Stimulated activated CD8-positive, alpha-beta memory T cell treated with anti-CD3 and anti-CD28 coated beads, Interleukin-2, amount 100 ng/mL, for 1 hour (primary cell): ENCODE measurements around the gene SPPL2A.
"Not testable (repeated sequence)": the region's sequence is repeated elsewhere in the genome, so short reads cannot be mapped to it uniquely, and the experiment has no call there.

ENCODE experiments used
- DNase-seq, 2 donors: peaks; one replicate each; pipeline ENCODE4 v3.0.0-alpha.2; 2020; ENCODE audit warnings: low read depth in 2 of 2

SPPL2A gene

DNA sequence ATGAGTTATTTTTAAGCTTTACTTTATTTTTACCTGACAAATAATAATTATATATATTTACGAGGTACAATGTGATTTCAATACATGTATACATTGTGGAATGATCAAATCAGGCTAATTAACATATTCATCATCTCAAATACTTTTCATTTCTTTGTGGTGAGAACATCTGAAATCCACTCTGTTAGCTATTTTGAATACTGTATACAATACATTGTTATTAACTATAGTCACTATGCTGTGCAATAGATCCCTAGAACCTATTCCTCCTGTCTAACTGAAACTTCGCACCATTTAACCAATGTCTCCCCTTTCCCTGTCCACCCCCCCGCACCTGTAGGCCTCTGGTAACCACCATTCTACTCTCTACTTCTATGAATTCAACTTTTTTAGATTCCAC, 7.9 kb upstream of the SPPL2A start:
- DNase-seq: no peak

DNA sequence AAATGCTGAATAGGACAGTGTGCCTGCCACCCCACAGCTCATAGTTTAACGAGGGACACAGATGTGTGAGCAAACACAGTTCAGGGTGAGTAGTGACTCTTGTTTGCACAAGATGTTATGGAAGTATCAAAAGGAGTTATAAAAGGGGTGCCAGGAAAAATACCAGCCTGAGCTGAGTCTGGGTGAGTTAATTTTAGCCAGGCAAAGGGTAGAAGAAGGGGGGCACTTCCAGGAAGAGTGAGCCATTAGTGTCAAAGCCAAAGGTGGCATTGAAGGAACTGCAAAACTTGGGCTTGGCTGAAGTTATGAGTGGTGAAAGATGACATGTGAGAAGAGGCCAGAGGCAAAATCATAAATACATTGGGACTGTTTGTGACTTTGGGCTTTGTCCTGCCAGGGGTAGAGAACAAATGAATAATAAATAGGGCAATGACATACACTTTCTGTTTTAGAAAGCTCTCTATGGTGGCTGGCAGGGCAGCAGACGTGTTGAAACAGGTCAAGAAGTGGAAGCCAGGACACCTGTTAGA, 1.9 kb upstream of the SPPL2A start:
- no peak for DNase-seq

DNA sequence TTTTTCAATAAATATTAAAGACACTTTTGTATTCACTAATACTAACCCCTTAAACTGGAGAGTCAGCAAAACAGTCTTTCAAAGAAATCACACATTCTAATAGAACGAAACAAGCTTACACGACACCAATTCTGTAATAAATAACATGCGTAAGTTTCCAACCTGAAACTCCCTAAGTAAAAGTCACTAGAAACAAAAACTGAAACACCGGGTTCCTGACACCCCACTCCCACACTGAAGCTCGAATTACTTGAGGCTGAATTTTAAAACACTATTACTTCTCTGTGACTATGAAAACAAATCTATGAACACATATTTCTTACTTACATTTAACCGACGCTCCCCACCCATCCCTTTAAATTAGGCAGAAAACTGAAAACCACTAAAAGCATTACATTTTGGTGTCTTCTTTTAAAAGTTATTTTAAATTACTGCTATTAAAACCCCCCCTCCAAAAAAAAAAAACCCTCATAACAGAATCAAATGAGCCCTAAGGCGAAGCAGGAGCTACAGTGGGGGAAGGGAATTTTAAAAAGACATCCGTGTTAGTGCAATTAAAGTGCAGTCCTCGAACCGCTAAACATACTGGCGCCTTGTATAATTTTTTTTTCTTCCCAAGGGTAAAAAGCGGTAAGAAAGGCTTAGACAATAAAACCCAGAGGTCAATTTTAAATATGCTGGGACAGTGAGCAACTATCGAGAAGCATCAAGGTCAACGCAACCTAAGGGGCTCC, 878 bp downstream of the SPPL2A start:
- DNase-seq: no peak

DNA sequence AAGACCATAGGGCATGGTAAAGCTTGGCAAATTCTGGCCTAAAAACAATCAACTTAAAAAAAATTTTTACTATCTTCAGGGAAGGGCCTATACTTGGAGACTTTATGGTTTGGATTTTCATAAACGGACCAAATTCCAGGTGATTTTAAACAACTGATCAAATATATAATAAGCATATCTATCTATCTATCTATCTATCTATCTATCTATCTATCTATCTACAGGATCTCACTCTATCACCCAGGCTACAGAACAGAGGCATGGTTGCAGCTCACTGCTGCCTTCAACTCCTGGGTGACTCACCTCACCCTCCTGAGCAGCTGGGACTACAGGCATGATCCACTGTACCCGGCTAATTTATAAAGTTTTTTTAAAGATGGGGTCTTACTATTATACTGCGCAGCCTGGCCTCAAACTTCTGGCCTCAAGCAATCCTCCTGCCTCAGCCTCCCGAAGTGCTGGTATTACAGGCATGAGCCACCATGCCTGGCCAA, 6.7 kb downstream of the SPPL2A start:
- no peak for DNase-seq

DNA sequence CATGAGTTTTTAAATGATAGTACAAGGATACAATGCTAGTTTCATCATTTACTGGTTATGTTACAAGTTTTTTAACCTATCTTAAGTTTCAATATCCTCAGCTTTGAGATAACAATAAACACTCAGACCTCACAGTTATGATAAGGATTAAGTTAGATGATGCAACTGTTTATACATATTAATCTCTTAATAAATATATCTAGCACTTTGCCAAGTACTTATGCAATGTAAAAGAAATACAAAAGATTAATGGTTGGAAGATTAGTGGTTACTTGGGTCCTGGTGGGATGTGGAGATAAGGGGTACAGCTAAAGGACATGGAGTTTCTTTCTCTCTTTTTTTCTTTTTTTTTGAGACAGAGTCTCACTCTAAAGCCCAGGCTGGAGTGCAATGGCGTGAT, 12.0 kb downstream of the SPPL2A start:
- no peak for DNase-seq

DNA sequence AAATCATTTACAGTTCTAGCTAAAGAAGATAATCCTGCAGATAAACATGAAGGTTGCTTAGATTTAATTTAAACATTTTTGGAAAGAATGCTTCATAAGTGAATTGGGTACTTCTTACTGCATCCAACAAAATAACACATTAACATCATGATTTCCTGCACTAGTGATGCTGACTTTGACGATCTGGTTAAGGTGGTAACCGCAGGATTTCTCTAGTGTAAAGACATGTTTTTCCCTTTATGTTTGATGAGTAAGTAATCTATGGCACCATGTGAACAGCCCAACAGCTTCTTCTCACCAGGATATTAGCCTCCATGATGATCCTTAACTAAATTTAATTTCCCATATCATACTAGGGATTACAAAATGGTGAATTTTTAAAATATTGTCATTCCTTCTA, 14.1 kb downstream of the SPPL2A start:
- peak in 1 of 2 donors; percentile 22 for DNase-seq

DNA sequence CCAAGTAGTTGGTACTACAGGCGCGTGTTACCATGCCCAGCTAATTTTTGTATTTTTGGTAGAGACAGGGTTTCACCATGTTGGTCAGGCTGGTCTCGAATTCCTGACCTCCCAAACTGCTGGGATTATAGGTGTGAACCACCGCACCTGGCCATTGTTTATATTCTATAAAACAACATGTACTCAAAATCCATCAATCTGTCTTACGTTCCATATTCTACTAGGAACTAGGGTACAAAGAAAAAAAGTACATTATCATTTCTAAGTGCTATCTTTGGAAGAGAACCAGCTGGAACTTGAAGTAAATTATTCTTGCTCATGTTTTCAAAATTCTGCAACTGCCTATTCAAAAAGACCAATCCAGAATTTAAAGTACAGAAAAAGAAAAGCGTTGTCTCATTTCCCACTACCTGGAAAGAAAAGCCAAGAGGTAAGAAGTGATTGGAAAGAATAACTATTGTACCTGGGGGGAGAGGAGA, 15.2 kb downstream of the SPPL2A start:
- DNase-seq: no peak

DNA sequence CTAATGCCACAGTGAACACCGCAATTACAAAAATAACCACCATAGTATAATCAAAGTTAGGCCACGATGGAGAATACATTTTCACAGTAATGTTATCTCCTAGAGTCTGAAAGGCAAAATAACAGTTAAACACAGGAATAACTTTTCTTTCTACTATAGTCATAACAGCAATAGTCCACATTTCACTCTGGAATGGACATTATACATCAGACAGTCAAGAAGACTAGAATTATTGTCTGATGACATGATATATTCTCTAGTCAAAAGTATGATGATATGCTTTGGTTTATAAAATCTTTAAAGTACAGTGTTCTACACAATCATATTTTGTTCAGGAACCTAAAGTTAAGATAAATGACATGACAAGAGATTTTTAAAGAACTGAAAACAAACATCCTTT, 18.0 kb downstream of the SPPL2A start:
- DNase-seq: no peak

DNA sequence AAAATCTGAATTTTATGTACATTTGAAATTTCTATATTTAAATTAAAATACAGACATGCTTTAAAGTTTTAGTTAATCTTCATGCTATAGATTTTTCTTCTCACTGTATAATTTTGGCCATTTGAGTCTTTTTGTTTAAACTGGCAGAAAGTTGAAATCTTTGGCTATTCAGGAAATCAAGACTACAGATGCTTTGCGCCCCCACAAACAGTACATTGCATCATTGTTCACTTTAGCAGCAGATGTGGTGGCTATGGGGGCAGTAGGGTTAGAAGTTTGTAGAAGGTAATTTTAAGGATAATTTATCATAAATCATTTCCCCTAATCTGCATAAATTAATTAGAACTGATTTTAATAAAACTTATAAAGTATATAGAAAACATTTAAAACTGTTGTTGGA, 20.9 kb downstream of the SPPL2A start:
- DNase-seq: no peak

DNA sequence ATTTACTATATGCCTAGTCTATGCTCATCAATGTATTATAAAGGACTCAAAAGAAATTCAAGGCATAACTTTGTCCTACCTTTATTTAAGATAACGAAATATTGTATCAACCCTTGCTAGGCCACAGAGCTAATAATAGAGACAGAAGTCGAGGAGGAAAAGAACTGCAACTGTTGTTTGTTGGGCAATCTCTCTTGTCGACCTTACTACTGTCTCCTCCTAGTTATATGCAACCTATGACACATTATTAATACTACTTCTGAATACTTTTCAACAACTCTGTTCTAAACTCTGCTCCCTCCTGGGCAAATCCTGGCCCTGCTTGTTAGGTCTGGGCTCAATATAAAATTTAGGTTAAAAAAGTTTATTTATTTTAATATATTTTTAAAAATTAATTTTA, 24.6 kb downstream of the SPPL2A start:
- no peak for DNase-seq

DNA sequence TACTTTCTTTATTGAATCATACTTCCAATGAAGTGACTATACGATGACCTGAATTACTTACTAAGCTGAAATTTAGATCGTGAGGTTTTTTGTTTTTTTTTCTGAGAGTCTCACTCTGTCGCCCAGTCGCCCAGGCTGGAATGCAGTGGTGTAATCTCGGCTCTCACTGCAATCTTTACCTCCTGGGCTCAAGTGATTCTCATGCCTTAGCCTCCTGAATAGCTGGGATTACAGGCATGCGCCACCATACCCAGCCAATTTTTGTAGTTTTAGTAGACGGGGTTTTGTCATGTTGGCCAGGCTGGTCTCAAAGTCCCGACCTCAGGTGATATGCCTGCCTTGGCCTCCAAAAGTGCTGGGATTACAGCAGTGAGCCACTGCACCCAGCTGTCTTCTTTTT, 28.7 kb downstream of the SPPL2A start:
- no peak for DNase-seq

DNA sequence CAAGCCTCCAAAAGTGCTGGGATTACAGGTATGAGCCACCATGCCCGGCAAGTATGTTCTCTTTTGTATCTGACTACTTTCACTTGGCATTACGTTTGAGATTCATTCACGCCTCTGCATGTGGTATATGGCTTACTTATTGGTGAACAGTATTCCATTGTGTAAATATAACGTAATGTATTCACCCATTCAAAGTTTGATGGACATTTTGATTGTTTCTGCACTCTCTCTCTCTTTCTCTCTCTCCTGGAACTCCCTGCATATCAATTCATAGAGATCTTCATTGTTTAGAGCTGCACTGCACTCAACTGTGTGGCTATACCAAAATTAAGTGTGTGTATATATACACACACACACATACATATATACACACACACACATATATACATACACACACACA, 30.4 kb downstream of the SPPL2A start:
- no peak for DNase-seq

DNA sequence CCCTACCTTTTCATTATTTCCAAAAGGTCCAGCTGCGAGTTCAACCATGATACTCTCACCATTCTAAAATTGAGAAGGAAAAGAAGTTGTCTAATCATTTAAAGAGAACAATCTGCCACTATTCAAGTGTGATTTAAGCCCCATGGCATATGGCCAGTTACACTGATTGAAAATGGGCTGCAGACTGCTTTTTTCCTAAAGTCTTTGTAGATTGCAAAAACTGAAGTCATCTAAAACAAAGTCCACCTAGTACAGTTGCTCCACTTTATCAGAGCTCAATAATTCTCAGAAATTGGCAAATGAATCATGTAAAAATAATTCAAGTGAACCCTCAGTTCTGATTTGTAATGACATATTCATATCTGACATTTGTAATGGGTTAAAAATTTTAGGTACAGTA, 39.2 kb downstream of the SPPL2A start:
- no peak for DNase-seq

DNA sequence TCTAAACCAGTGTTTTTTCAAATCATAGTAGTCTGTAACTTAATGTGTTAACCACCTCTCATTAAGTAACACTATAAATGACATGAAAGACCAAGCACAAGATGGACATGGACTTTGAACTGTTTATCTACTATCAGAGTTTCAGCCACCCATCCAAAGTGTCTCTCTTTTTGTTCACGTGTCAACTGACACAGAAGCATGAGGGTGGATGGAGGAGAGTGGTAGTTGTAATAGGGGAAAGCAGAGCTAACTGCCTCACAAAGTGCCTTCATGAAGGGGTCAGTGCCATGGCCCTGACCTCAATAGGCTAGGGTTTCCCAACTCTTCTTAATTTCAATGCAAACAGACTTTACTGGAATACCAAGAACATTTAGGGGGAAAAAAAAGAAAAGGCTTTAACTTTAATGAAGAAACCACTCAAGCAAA, 46.8 kb downstream of the SPPL2A start:
- DNase-seq: no peak

DNA sequence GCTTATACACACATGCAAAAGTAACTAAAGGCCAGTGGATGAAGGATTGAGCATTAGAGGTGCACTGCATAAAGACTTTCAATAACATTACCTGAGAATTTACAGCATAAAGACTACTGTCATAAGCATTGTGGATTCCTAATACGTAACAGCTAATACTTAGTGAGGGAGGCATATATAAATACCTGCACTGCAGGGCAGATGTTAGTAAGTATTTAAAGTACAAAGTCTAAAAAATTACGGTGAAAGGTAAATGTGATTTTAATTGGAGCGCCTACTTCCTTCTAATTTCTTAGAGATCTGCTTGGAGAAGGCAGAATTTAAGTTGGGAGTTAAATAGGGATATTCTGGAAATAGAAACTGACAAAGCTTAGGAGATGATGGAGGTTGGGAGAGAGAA, 53.5 kb downstream of the SPPL2A start:
- no peak for DNase-seq

DNA sequence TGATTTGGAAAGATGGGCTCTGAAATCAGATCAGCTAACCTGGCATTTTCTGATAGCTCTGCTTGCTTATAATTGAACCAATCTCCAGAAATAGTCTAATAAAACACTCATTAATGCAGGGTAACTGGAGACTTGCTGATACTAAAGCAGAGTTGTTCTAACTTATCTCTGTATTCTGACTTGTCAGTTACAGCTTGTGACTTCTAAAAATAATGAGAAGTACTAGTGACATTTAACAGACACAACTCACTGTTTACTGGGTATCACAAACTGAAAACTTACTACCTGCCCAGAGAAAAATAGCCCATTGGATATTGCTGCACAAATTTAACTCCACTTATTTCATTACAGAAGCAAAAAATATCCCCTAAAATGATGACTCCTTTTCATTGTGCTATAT, 54.9 kb downstream of the SPPL2A start:
- no peak for DNase-seq

DNA sequence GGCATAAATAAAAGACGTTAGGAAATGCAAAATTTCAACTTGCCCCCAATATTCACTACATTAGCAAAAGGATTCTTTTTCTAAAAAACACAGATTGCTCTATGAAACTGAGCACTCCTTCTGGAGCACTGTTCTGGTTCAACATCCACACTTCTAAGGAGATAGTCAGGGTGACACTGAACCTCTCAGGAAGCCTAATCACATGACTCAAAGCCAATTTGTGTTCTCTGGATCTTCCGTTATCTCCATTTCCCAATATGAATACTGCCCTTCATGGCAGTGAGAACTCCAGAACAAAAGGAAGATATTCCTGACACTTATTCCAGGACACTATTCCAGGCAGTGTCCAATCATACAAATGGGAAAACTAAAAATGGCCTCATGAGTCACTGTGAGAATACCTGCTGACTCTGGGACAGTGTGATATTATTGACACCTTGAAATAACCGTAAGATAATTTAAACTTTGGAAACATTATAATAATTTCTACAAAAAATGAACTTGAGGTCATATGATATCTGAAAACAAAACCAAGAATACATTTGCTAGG, 57.6 kb downstream of the SPPL2A start:
- no peak for DNase-seq

DNA sequence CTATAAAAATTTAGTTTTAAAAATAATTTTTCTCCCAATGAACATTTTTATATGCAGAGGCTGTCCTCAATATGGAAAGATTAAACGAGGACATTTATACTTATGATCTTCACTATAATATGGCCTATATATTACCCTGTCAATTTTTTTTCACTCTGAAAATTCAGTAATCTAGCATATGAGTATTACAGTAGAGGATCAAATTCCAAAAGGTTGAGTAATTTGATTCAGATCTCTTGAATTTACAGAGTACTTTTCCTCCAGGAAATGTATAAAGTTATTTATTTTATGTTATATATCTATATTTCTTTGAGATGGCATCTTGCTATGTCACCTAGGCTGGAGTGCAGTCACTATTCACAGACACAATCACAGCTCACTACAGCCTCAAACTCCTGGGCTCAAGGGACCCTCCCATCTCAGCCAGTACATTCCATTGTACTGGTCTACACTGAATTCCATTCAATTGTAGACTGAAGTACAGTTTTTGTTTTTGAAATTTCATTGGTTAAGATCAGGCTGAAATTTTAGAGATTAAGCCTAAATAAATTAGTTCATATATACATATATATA, 62.7 kb downstream of the SPPL2A start:
- no peak for DNase-seq

DNA sequence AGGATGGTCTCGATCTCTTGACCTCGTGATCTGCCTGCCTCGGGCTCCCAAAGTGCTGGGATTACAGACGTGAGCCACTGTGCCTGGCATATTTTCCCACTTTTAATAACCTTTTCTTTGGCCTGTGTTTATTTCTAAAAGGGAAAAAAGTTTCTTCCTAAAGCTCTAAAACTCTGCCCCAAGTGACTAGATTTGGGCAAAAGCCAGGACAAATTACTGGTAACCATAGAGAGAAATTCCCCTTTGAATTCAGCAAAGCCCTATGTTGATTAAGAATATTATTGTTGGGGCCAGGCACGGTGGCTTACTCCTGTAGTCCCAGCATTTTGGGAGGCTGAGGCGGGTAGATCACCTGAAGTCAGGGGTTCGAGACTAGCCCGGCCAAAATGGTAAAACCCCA, 67.4 kb downstream of the SPPL2A start:
- DNase-seq: no peak

DNA sequence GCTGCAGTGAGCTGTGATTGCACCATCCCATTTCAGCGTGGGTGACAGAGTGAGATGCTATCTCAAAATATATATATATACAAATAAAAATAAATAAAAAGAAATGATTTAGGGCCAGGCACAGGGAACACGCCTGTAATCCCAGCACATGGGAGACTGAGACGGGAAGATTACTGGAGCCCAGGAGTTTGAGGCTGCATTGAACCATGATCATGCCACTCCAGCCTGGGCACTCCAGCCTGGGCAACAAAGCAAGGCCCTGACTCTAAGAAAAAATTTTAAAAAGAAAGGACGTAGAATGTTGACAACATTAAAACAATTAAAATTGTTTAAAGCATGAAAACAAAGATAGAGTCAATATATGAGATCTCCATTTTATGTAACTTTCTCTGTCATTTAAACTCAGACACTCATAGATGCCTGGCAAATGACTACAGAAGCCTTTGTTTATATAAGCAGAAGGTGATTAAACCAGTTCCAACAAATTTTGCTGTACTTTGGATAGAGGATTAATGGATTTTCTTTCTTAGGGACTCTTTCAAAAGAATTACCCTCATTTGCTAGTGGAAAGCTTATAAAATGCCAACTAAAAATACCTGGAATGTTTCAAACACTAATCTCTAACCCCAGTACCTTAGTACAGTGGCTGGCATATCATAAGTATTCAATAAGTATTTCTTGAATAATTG, 68.3 kb downstream of the SPPL2A start:
- DNase-seq: no peak

DNA sequence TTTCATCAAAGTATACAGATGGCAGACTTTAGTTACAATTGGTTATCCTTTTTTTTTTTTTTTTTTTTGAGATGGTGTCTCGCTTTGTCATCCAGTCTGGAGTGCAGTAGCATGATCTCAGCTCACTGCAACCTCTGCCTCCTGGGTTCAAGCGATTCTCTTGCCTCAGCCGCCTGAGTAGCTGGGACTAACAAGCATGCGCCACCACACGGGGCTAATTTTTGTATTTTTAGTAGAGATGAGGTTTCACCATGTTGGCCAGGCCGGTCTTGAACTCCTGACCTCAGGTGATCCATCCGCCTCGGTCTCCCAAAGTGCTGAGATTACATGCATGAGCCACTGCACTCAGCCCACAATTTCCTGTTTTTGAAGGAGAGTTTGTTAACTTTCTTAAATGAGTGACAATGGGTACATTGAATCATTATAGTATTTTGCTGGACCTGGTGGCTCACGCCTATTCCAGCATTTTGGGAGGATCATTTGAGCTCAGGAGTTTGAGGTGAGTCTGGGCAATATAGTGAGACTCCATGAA, 70.8 kb downstream of the SPPL2A start:
- DNase-seq: not testable (repeated sequence)

DNA sequence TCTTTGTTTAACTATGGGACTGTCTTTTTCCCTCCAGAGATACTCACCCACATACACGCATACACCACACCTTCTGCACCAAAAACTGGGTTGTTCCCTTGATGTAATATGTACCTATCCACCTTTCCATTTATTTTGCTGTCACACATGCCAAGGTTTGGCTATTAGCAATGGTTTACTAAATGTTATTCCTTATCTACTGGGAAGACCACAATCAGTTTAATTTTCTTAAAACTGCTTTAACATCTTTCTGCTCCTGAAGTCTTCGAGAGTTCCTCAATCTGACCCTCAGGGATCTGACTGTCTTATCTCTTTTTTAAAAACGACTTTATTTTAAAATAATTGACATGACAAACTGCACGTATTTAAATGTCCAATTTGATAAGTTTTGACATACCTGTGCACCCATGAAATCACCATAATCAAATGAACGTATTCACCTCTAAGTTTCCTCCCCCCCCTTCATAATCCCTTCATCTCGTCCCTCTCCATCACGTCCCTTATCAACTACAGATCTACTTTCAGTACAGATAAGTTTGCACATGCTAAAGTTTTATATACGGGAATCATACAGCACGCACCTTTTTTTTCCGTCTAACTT, 78.1 kb downstream of the SPPL2A start:
- DNase-seq: no peak
